GM21786 (cell line): Measurements from ENCODE around the gene NID1.

Experiments used
- ATAC-seq: cut with Tn5 transposase; IDR thresholded peaks from one replicate; pipeline ENCODE4 v1.9.1; 2021; ENCODE audit not compliant: unreplicated experiment

Gene NID1

DNA sequence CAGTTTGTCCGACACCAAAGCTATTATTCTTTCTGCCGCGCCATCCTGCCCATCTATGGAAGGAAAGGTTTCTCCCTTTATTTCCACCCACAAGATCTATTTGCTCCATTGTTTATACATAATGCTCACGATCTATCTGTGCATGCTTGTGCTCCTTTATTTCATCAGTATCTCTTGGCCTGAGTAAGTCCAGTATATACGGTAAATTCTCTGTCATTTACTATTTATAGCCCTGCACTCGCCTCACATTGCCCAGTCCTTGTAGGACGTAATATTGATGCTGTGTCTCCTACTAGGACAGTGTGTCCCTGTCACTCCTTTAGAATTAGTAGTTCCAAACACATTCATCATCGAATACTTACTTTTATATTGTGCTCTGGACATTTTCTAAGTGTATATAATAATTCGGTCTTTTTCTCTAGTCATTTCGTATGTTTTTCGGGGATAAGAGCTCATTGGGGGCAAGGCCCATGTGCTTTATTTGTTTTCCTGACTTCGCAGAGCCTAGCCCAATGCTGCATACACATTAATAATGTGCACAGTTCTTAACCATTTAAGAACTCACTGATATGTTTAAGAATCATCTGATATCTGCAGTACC is 3.1 kb upstream of the NID1 start:
- ATAC-seq = no peak

- ATAC-seq = peak; percentile 76
These were observed 2.0 kb upstream of the NID1 start for GRCh38 chr1:236066828-236067386.

- no peak for ATAC-seq
These were observed 1.2 kb upstream of the NID1 start for GRCh38 chr1:236066054-236066453.

DNA sequence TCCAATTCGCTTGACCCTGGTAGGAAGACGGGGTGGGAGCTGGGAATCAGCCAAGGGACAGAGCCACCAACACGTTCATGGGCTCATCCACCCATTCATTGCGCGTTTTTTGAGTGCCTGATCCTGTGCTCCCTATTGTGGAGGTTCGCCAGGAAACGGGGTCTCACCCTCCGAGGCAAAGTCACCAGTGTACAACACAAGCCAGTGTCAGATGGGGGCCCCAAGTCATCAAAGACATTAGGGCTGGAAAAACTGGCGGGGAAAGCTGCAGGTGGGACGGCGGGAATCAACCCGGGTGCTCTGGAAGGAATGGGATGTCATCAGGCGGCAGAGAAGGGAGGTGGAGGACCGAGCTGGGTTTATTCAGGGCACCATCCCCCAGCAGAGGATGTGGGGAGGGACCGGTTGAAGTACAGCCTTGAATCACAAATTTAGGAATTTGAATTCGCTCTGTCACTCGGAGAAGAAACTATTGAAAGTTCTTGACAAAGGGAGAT is 667 bp upstream of the NID1 start:
- no peak for ATAC-seq

GRCh38 chr1:236063919-236064673 is 794 bp downstream of the NID1 start:
- peak; percentile 3 for ATAC-seq

- no peak for ATAC-seq
These were observed 1.4 kb downstream of the NID1 start for GRCh38 chr1:236063551-236063918.

DNA sequence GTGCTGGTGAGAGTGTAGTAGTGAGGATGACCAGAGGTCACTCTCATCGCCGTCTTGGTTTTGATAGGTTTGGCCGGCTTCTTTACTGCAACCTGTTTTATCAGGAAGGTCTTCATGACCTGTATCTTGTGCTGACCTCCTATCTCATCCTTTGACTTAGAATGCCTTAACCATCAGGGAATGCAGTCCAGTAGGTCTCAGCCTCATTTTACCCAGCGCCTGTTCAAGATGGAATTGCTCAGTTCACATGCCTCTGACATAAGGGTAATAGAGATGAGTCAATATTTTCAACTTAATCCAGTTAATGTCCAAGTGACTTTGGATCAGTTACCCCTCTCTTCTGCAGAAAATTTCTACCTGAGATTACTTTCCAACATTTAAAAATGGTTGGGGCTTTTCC is 4.6 kb downstream of the NID1 start:
- ATAC-seq = no peak

DNA sequence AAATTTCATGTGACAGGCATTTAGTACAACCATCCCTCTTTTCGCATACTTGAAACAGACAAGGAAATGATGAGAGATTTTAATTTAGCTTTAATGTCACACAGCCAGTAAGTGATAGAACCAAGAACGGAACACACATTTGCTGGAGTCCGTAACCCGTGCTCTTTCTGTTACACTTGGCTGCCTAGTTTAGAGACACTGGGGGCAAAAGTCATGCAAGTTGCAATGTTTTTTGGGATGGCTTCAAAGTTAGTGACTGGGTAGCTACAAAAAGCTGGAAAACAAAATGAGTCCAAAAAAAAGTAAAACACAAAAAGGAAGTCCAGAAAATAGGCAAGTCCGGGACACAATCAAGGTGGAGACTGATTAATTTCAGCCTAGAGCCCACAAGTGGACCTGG is 5.9 kb downstream of the NID1 start:
- no peak for ATAC-seq

GRCh38 chr1:236058141-236058934 is 6.6 kb downstream of the NID1 start:
- ATAC-seq = peak; percentile 94

DNA sequence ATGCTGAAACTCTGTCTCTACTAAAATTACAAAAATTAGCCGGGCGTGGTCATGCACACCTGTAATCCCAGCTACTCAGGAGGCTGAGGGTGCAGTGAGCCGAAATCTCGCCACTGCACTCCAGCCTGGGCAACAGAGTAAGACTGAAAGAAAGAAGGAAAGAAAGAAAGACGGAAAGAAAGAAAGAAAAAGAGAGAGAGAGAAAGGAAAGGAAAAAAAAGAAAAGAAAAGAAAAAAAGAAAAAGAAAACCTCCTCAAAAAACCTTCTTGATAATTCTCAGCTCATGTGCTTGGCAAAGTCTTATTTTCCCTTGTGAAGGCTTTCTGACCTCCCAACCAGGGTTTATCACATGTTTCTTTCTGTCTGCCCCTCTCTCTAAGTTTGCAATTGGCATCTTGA is 7.3 kb downstream of the NID1 start:
- no peak for ATAC-seq

DNA sequence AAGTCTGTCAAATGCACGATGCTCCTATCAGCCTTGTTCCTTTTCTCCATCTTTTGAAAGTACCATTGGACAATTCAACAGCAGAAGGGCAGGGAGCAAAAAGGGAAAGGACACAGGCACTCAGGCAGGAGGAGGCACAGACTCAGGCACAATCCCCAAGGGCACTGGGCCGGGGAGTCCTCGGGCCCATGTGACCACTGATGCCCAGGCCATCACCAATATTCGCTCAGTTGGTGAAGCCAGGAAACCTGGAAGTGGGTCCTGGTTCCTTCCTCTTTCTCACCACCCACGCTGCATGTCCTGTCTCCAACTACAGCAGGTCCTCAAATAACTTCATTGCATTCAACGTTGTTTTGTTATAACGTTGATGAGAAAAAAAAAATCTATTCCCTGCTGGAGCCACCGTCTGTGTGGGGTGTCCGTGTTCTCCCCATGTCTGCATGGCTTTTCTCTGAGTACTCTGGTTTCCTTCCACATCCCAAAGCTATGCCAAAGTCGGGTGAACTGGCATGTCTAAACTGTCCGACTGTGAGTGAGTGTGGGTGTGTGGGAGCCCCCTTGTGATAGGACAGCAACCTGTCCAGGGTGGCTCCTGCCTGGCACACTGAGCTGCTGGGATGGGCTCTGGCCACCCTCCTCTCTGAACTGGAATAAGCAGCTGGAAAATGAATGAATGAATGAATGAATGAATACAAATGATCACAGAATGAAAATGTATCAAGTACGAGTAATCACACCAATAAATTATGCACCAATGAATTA is 12.5 kb downstream of the NID1 start:
- ATAC-seq = no peak

- ATAC-seq = no peak
These were observed 13.6 kb downstream of the NID1 start for GRCh38 chr1:236051242-236051791.

- ATAC-seq = no peak
These were observed 19.1 kb downstream of the NID1 start for GRCh38 chr1:236045771-236046170.

- no peak for ATAC-seq
These were observed 20.5 kb downstream of the NID1 start for GRCh38 chr1:236044341-236044740.

DNA sequence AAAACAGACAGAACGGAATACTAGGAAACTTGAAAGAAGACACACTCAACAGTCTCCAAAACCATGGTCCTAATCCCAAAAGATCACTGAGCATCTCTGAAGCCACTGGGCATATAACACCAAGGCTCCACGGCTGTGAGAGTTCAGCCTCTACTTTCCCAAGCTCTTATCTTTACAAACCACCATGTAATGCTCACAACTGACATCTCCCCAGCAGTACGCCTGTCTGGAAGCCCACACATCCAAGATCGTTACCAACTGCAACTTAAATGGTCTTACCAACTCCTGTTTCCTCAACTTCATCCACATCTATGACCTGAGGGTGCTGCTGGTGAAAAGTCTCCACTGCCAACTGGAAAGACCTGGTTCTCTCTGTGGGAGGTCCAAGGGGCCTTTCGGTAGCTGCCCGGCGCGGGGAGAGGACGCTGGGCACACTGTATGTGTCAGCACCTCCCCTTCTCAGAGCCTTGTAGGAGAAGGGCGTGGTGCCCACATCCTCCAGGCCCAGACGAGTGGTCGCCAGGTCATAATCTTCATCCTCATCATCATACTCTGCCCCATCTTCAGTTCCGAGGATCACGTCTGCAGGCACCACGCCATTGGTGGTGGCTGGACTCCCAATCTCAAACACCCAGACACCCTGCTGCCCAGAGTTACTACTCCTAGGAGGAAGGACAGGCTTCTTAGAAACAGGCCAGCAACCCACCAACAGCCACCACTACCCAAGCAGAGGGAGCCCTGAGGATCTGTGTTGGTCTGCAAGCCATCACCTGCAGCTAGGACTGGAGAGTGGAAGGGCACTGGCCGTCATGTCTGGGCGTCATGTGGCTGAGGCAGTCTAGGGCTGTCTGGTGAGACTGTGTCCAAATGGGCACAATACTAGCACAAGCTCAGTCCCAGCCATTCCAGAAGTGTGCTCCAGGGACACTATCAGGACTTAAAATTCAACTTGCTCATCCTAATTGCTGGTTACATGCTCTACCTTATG is 23.0 kb downstream of the NID1 start:
- no peak for ATAC-seq

- ATAC-seq = no peak
These were observed 24.9 kb downstream of the NID1 start for GRCh38 chr1:236039740-236040685.

- no peak for ATAC-seq
These were observed 26.9 kb downstream of the NID1 start for GRCh38 chr1:236038034-236038433.

- ATAC-seq = no peak
These were observed 29.2 kb downstream of the NID1 start for GRCh38 chr1:236035681-236036101.
